Esophagus squamous epithelium (tissue), 4 donors: ENCODE results near the gene ANGPTL8.

Source experiments
- CTCF ChIP-seq, 6 experiments: fragments of 450-650 bp in 4 of 6; fragments of 200-600 bp in 2 of 6; sonication (generic) in 2 of 6; IDR thresholded peaks; one replicate each; pipeline ENCODE4 v1.5.1; 2016 to 2019; ENCODE audit warnings: antibody characterized with exemption in 6 of 6, mild to moderate bottlenecking in 4 of 6, moderate library complexity in 4 of 6
- POLR2A ChIP-seq, 4 donors: fragments of 450-650 bp; IDR thresholded peaks; one replicate each; pipeline ENCODE4 v1.6.1; 2017; ENCODE audit warnings: antibody characterized with exemption in 4 of 4, mild to moderate bottlenecking in 4 of 4, moderate library complexity in 3 of 4

DNA sequence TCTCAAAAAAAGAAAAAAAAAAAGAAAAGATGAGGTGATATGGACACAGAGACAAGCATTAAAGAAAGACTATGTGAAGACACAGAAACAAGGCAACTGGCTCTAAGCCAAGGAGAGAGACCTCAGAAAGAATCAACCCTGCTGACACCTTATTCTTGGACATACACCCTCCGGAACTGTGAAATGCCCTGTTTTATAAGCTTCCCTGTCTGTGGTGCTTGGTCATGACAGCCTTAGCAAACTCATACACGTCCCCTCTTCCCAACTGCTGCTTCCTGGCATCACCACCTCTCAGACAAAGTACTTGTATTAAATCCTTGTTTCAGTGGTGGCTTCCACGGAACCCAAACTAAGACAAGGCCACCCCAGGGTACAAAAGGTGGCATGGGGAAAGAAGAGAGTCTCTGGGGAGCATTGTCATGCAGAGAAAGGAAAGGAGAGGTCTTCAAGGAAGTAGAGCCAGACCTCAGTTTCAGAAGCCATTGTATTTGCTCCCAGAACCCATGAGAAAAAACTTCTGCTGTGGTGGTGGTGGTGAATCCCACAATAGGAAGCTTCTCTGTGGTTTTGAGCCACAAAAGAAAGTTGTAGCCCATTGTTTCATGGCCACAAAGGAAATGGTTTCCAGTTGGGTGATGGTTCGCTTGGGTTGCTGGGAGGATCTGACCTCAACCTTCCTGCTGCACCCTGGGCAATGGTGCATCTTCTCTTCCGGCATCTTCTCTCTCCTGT is 40.3 kb downstream of the ANGPTL8 start:
- no peak for TF ChIP-seq CTCF (IDR thresholded peaks at IDR 0.05)
- TF ChIP-seq POLR2A (IDR thresholded peaks at IDR 0.05): no peak
